Effector memory CD4-positive, alpha-beta T cell (primary cell): ENCODE measurements around the gene VPS4B.
"Not testable (repeated sequence)": the region's sequence is repeated elsewhere in the genome, so short reads cannot be mapped to it uniquely, and the experiment has no call there.

ENCODE experiments used
- DNase-seq, 3 donors: peaks; one replicate each; pipeline ENCODE4 v3.0.0-alpha.2; 2020
- H3K27ac ChIP-seq: 2 replicates; pipeline ENCODE4 v1.7.0; 2013; ENCODE audit warnings: mild to moderate bottlenecking, low read length, moderate library complexity; ENCODE audit not compliant: insufficient read depth, poor library complexity, severe bottlenecking
- H3K27me3 ChIP-seq: replicated peaks from 2 replicates; pipeline ENCODE4 v1.7.0; 2013; ENCODE audit warnings: mild to moderate bottlenecking, low read length; ENCODE audit not compliant: insufficient read depth, control insufficient read depth, poor library complexity, severe bottlenecking
- H3K36me3 ChIP-seq: 2 replicates; pipeline ENCODE4 v1.7.0; 2013; ENCODE audit warnings: mild to moderate bottlenecking, low read length, moderate library complexity; ENCODE audit not compliant: control insufficient read depth, insufficient read depth
- H3K4me1 ChIP-seq: 2 replicates; pipeline ENCODE4 v1.7.0; 2013; ENCODE audit warnings: low read length, mild to moderate bottlenecking; ENCODE audit not compliant: control insufficient read depth, insufficient read depth, poor library complexity, severe bottlenecking
- H3K4me3 ChIP-seq: 2 replicates; pipeline ENCODE4 v1.7.0; 2013; ENCODE audit warnings: low read length, low read depth, mild to moderate bottlenecking; ENCODE audit not compliant: insufficient read depth, poor library complexity, severe bottlenecking
- H3K9me3 ChIP-seq: 2 replicates; pipeline ENCODE4 v1.7.0; 2013; ENCODE audit warnings: mild to moderate bottlenecking, low read length, moderate library complexity; ENCODE audit not compliant: control insufficient read depth
- total RNA-seq, 3 donors: gene quantifications; one replicate each; lab custom pipeline; 2026; lab: John Stamatoyannopoulos, UW

Gene VPS4B
- total RNA-seq = 68.5 to 72.6 (median 71.3) reads per million in 3 donors

- no peaks in the 10 kb centered on the region for H3K27me3 ChIP-seq
- H3K27ac ChIP-seq = peak within 1 kb of the TSS; percentile 95
- peaks cover 1% of the 10 kb centered on the region for H3K36me3 ChIP-seq
- H3K9me3 ChIP-seq = no peaks in the 10 kb centered on the region
- H3K4me1 ChIP-seq = peaks cover 7% of the 10 kb centered on the region
- peak; percentile 99 to 100 (median 99) for DNase-seq
- H3K4me3 ChIP-seq = peak within 1 kb of the TSS; percentile 98
Measured at GRCh38 chr18:63422087-63422863, at the start of gene VPS4B. TSS of gene VPS4B (minus strand) at chr18:63422476. CDS start at chr18:63422259, 217 bp downstream.

- H3K27ac ChIP-seq = no peak overlapping the region
- no peaks in the 10 kb centered on the region for H3K4me1 ChIP-seq
- H3K4me3 ChIP-seq = no peak overlapping the region
- no peaks in the 10 kb centered on the region for H3K36me3 ChIP-seq
- DNase-seq = no peak
- H3K27me3 ChIP-seq = no peaks in the 10 kb centered on the region
- no peaks in the 10 kb centered on the region for H3K9me3 ChIP-seq
Measured at GRCh38 chr18:63470751-63471150, 48.5 kb upstream of the VPS4B start.

- no peak overlapping the region for H3K4me3 ChIP-seq
- H3K9me3 ChIP-seq = no peaks in the 10 kb centered on the region
- H3K36me3 ChIP-seq = no peaks in the 10 kb centered on the region
- H3K27me3 ChIP-seq = no peaks in the 10 kb centered on the region
- no peak for DNase-seq
- no peaks in the 10 kb centered on the region for H3K4me1 ChIP-seq
- H3K27ac ChIP-seq = no peak overlapping the region
Measured at GRCh38 chr18:63468575-63468974, 46.3 kb upstream of the VPS4B start.

GRCh38 chr18:63467699-63468098, 45.4 kb upstream of the VPS4B start:
- H3K4me1 ChIP-seq = no peaks in the 10 kb centered on the region
- H3K9me3 ChIP-seq = no peaks in the 10 kb centered on the region
- no peak overlapping the region for H3K27ac ChIP-seq
- H3K4me3 ChIP-seq = no peak overlapping the region
- DNase-seq = no peak
- no peaks in the 10 kb centered on the region for H3K27me3 ChIP-seq
- no peaks in the 10 kb centered on the region for H3K36me3 ChIP-seq

- Histone ChIP-seq H3K9me3 (no peaks in the 10 kb centered on the region), H3K4me3 (no peak overlapping the region), H3K36me3 (no peaks in the 10 kb centered on the region), H3K27ac (no peak overlapping the region), H3K27me3 (no peaks in the 10 kb centered on the region), H3K4me1 (no peaks in the 10 kb centered on the region)
- no peak for DNase-seq
Measured at GRCh38 chr18:63465059-63465458, 42.8 kb upstream of the VPS4B start.

- H3K9me3 ChIP-seq = no peaks in the 10 kb centered on the region
- no peak overlapping the region for H3K27ac ChIP-seq
Measured at GRCh38 chr18:63464434-63464833, 42.2 kb upstream of the VPS4B start.

GRCh38 chr18:63460414-63460813, 38.1 kb upstream of the VPS4B start:
- Histone ChIP-seq H3K27me3 (no peaks in the 10 kb centered on the region), H3K36me3 (no peaks in the 10 kb centered on the region), H3K4me1 (no peaks in the 10 kb centered on the region), H3K27ac (no peak overlapping the region), H3K4me3 (no peak overlapping the region), H3K9me3 (no peaks in the 10 kb centered on the region)
- no peak for DNase-seq

More at GRCh38 chr18:63464434-63464833, 42.2 kb upstream of the VPS4B start:
- no peak for DNase-seq
- H3K27me3 ChIP-seq = no peaks in the 10 kb centered on the region
- H3K36me3 ChIP-seq = no peaks in the 10 kb centered on the region
- no peak overlapping the region for H3K4me3 ChIP-seq
- H3K4me1 ChIP-seq = no peaks in the 10 kb centered on the region

- Histone ChIP-seq H3K36me3 (no peaks in the 10 kb centered on the region), H3K4me1 (no peaks in the 10 kb centered on the region), H3K4me3 (no peak overlapping the region), H3K27ac (no peak overlapping the region), H3K9me3 (no peaks in the 10 kb centered on the region), H3K27me3 (no peaks in the 10 kb centered on the region)
- DNase-seq = no peak
Measured at GRCh38 chr18:63457977-63458376, 35.7 kb upstream of the VPS4B start.

- no peak for DNase-seq
- Histone ChIP-seq H3K36me3 (no peaks in the 10 kb centered on the region), H3K4me1 (no peaks in the 10 kb centered on the region), H3K9me3 (no peaks in the 10 kb centered on the region), H3K27me3 (no peaks in the 10 kb centered on the region), H3K4me3 (no peak overlapping the region), H3K27ac (no peak overlapping the region)
Measured at GRCh38 chr18:63454497-63454896, 32.2 kb upstream of the VPS4B start.

GRCh38 chr18:63452751-63453150, 30.5 kb upstream of the VPS4B start:
- H3K27ac ChIP-seq, H3K27me3 ChIP-seq, H3K4me1 ChIP-seq, DNase-seq, H3K9me3 ChIP-seq, H3K36me3 ChIP-seq, H3K4me3 ChIP-seq: not testable (repeated sequence)
